ENCODE results near the gene LRRK1.

- TF ChIP-seq CHD4 (IDR thresholded peaks at IDR 0.05; ENCODE audit: borderline replicate concordance) (no peak), CTCF (IDR thresholded peaks at IDR 0.05) (no peak), REST (IDR thresholded peaks at IDR 0.05) (no peak), BHLHE40 (IDR thresholded peaks at IDR 0.05; ENCODE audit: low read depth, low read length) (no peak), EHMT2 (IDR thresholded peaks at IDR 0.05; ENCODE audit: low read depth) (no peak), HDAC2 (IDR thresholded peaks at IDR 0.05) (no peak), POLR2AphosphoS2 (conservative IDR thresholded peaks at IDR 0.05; ENCODE audit: low read length) (no peak), MYC (IDR thresholded peaks at IDR 0.05; ENCODE audit: borderline replicate concordance, low read length) (no peak)
These were observed 112.1 kb downstream of the LRRK1 start for GRCh38 chr15:101031213-101031612.

Measured in A549 (cell line).